ENCODE measurements around the gene CYTL1. TPM values are rescaled to one million over a fixed set of nuclear protein-coding genes. Genes with fewer than 3 reads are reported as not detected.

The CYTL1 gene
- polyA plus RNA-seq, 1 donor from 2014 or later, result not detected

DNA sequence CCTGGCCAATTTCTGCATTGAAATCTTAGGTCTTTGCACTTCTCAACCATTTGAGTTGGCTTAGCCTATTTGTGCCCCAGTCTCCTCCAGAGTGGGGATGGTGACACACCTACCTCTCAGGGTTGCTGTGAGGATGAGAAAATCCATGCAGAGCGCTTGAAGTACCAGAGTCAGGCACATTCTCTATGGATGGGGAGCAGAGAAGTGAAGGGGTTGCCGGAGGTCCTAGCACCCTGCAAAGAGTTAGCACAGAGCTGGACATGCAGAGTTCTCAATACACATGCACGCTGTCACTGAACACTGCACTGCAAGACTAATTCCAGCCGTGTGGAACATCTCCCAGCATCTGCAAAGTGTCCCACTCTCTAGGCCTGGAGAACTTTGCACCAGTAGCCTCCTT lies 29.5 kb upstream of the CYTL1 start:
- Histone ChIP-seq H3K9me3 (ENCODE audit: low read length) (no peaks in the 10 kb centered on the region), H3F3A (ENCODE audit: insufficient read depth, low read length, poor library complexity, severe bottlenecking) (no peaks in the 10 kb centered on the region), H3K9ac (ENCODE audit: low read length) (no peak overlapping the region), H3K36me3 (ENCODE audit: insufficient read depth, low read length) (no peaks in the 10 kb centered on the region), H3K27me3 (ENCODE audit: insufficient read depth, low read depth, low read length) (no peaks in the 10 kb centered on the region), H3K27ac (ENCODE audit: low read length) (no peak overlapping the region), H2AFZ (ENCODE audit: low read depth, low read length) (no peak overlapping the region), H3K79me2 (replicated peaks; ENCODE audit: insufficient read depth, low read length) (no peaks in the 10 kb centered on the region), H3K9me2 (ENCODE audit: insufficient read depth, low read length) (no peaks in the 10 kb centered on the region), H3K4me2 (ENCODE audit: low read length) (no peak overlapping the region), H3K4me3 (ENCODE audit: low read length) (no peak overlapping the region), H4K20me1 (ENCODE audit: insufficient read depth) (no peaks in the 10 kb centered on the region)
- no peak for TF ChIP-seq EZH2 (IDR thresholded peaks at IDR 0.05; ENCODE audit: borderline replicate concordance, insufficient read depth, low read length, poor library complexity, severe bottlenecking)
- TF ChIP-seq, protein P1, sequence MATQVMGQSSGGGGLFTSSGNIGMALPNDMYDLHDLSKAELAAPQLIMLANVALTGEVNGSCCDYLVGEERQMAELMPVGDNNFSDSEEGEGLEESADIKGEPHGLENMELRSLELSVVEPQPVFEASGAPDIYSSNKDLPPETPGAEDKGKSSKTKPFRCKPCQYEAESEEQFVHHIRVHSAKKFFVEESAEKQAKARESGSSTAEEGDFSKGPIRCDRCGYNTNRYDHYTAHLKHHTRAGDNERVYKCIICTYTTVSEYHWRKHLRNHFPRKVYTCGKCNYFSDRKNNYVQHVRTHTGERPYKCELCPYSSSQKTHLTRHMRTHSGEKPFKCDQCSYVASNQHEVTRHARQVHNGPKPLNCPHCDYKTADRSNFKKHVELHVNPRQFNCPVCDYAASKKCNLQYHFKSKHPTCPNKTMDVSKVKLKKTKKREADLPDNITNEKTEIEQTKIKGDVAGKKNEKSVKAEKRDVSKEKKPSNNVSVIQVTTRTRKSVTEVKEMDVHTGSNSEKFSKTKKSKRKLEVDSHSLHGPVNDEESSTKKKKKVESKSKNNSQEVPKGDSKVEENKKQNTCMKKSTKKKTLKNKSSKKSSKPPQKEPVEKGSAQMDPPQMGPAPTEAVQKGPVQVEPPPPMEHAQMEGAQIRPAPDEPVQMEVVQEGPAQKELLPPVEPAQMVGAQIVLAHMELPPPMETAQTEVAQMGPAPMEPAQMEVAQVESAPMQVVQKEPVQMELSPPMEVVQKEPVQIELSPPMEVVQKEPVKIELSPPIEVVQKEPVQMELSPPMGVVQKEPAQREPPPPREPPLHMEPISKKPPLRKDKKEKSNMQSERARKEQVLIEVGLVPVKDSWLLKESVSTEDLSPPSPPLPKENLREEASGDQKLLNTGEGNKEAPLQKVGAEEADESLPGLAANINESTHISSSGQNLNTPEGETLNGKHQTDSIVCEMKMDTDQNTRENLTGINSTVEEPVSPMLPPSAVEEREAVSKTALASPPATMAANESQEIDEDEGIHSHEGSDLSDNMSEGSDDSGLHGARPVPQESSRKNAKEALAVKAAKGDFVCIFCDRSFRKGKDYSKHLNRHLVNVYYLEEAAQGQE (IDR thresholded peaks at IDR 0.05; ENCODE audit: borderline replicate concordance), result no peak
- TF ChIP-seq POLR2AphosphoS5 (IDR thresholded peaks at IDR 0.05), result no peak
- TF ChIP-seq, protein P2, sequence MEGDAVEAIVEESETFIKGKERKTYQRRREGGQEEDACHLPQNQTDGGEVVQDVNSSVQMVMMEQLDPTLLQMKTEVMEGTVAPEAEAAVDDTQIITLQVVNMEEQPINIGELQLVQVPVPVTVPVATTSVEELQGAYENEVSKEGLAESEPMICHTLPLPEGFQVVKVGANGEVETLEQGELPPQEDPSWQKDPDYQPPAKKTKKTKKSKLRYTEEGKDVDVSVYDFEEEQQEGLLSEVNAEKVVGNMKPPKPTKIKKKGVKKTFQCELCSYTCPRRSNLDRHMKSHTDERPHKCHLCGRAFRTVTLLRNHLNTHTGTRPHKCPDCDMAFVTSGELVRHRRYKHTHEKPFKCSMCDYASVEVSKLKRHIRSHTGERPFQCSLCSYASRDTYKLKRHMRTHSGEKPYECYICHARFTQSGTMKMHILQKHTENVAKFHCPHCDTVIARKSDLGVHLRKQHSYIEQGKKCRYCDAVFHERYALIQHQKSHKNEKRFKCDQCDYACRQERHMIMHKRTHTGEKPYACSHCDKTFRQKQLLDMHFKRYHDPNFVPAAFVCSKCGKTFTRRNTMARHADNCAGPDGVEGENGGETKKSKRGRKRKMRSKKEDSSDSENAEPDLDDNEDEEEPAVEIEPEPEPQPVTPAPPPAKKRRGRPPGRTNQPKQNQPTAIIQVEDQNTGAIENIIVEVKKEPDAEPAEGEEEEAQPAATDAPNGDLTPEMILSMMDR (IDR thresholded peaks at IDR 0.05; ENCODE audit: poor library complexity, severe bottlenecking), result no peak
- TF ChIP-seq EP300 (conservative IDR thresholded peaks at IDR 0.05; ENCODE audit: poor library complexity, severe bottlenecking), result no peak
- TF ChIP-seq TAF1 (IDR thresholded peaks at IDR 0.05; ENCODE audit: low read depth), result no peak
- no peak for TF ChIP-seq MXI1 (conservative IDR thresholded peaks at IDR 0.05; ENCODE audit: poor library complexity, severe bottlenecking)
- no peak for TF ChIP-seq RAD21 (conservative IDR thresholded peaks at IDR 0.05)

DNA sequence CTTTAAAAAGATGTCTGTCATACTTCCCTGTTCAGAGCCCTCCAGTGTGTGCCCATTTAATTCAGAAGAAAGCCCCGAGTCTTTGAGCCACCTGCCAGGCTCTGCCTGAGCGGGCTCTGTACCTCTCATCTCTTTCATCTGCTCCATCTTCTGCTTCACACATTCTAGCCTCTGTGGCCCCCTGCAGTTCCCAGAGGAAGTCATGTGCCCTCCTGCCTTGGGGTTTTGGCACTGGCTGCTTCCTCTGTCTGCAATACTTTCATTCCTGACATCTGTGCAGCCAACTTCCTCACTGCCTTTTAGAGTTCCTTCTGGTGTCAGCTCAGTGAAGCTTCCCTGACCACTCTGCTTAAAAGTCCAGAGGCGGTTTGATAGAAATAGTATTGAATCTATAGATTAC lies 25.8 kb upstream of the CYTL1 start:
- H3K4me2 ChIP-seq (ENCODE audit: low read length), result no peak overlapping the region
- H3K4me3 ChIP-seq (ENCODE audit: low read length), result no peak overlapping the region
- H2AFZ ChIP-seq (ENCODE audit: low read depth, low read length), result no peak overlapping the region
- H3K79me2 ChIP-seq (replicated peaks; ENCODE audit: insufficient read depth, low read length), result no peaks in the 10 kb centered on the region
- no peak overlapping the region for H3K27ac ChIP-seq (ENCODE audit: low read length)
- no peak overlapping the region for H3K9ac ChIP-seq (ENCODE audit: low read length)
- no peaks in the 10 kb centered on the region for H3K36me3 ChIP-seq (ENCODE audit: insufficient read depth, low read length)
- H3F3A ChIP-seq (ENCODE audit: insufficient read depth, low read length, poor library complexity, severe bottlenecking), result no peaks in the 10 kb centered on the region
- TF ChIP-seq SMC3 (conservative IDR thresholded peaks at IDR 0.05; ENCODE audit: poor library complexity), result no peak
- TF ChIP-seq RAD21 (conservative IDR thresholded peaks at IDR 0.05), result no peak
- TF ChIP-seq TAF1 (IDR thresholded peaks at IDR 0.05; ENCODE audit: low read depth), result no peak
- TF ChIP-seq MXI1 (conservative IDR thresholded peaks at IDR 0.05; ENCODE audit: poor library complexity, severe bottlenecking), result no peak
- no peak for TF ChIP-seq EP300 (conservative IDR thresholded peaks at IDR 0.05; ENCODE audit: poor library complexity, severe bottlenecking)
- no peak for TF ChIP-seq EZH2 (IDR thresholded peaks at IDR 0.05; ENCODE audit: borderline replicate concordance, insufficient read depth, low read length, poor library complexity, severe bottlenecking)
- TF ChIP-seq, protein P1 (IDR thresholded peaks at IDR 0.05; ENCODE audit: borderline replicate concordance), result no peak
- TF ChIP-seq, protein P2 (IDR thresholded peaks at IDR 0.05; ENCODE audit: poor library complexity, severe bottlenecking), result no peak
- no peak for TF ChIP-seq POLR2AphosphoS5 (IDR thresholded peaks at IDR 0.05)
- no peaks in the 10 kb centered on the region for H3K9me3 ChIP-seq (ENCODE audit: low read length)
- no peaks in the 10 kb centered on the region for H4K20me1 ChIP-seq (ENCODE audit: insufficient read depth)
- H3K27me3 ChIP-seq (ENCODE audit: insufficient read depth, low read depth, low read length), result no peaks in the 10 kb centered on the region
- H3K9me2 ChIP-seq (ENCODE audit: insufficient read depth, low read length), result no peaks in the 10 kb centered on the region
